ENCODE data around the gene ZNF384. TPM values are rescaled to one million over a fixed set of nuclear protein-coding genes. Genes with fewer than 3 reads are reported as not detected.

ZNF384 gene
- total and polyA plus RNA-seq, 8 donors, result 39.3 to 97.9 (median 89.2) TPM

DNA sequence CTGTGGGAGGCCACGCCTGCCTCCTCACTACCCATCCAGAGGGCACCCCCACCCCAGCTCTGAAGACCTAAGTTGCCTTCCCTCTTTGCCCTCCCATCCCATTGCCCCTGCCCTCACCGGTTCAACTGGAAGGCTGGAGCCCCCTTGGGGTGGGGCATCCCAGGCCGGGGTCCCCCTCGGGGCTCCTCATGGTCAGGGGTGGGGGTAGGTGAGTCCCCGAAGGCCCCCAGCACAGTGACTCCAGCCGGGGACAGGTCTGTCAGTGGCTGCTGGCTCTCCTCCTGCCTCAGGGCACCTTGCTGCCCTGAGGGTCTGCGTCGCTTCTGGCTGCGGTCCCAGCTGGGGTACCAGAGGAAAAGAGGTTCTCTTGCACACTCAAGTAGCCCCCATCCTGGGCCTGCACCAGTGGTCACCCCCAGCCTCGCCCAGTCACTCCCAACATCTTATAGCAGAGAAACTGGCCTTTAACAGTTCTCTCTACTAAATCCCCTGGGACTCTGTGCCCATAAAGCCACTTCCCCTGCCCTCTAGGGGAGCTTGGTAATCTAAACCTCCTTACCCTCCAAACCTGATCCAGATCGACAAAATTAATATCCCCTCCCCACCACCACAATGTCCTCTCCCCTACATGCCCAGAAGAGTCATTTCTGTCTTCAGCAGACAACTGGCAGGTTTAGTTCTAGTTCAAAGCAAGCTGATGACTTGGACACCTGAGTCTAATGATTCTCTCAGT lies 6.3 kb upstream of the ZNF384 start:
- peaks cover 22 to 66% of the 10 kb centered on the region in 2 donors for H3K27me3 ChIP-seq
- H3K4me1 ChIP-seq, result peaks cover 3 to 18% of the 10 kb centered on the region in 2 donors
- H3K9me3 ChIP-seq, result no peaks in the 10 kb centered on the region
- intact Hi-C loops (cut with DNase I), result loop anchor here in 1 of 2 donors (10.0 kb wide), 1 partner anchor 81 kb away; no protein-coding TSS in a partner anchor
- no peak for TF ChIP-seq CTCF (IDR thresholded peaks at IDR 0.05)
- no peak overlapping the region for H3K27ac ChIP-seq
- no peak overlapping the region for H3K4me3 ChIP-seq
- no peak for ATAC-seq
- no peaks in the 10 kb centered on the region for H3K36me3 ChIP-seq
- DNase-seq, result no peak

DNA sequence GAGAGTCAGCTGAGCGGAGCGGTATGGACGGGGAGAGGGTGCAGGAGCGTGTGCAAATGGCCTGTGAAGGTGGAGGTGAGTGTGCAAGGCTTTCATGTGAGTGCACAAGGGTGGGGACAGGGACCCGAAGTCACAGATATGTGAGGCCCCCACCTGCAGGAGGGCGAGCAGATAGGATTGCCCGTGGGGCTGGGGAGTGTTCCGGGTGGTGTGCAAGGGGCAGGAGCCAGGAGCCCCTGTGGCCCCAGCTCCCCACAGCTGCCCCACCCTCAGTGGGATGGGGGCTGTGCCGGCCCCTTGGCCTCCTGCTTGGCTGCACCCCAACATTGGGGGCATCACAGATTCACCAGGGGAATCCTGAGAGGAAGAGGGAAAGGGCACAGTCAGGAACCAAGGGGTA lies 5.5 kb upstream of the ZNF384 start:
- ATAC-seq (no peak), DNase-seq (no peak)
- no peaks in the 10 kb centered on the region for H3K36me3 ChIP-seq
- H3K4me3 ChIP-seq, result no peak overlapping the region
- H3K9me3 ChIP-seq, result no peaks in the 10 kb centered on the region
- intact Hi-C loops (cut with DNase I), result loop anchor here in 1 of 2 donors (10.0 kb wide), 1 partner anchor 80 kb away; no protein-coding TSS in a partner anchor
- H3K4me1 ChIP-seq, result peaks cover 0 to 17% of the 10 kb centered on the region in 2 donors
- no peak for TF ChIP-seq CTCF (IDR thresholded peaks at IDR 0.05)
- H3K27me3 ChIP-seq, result peaks cover 15 to 58% of the 10 kb centered on the region in 2 donors
- no peak overlapping the region for H3K27ac ChIP-seq

GRCh38 chr12:6693832-6694355 lies 4.7 kb upstream of the ZNF384 start:
- TF ChIP-seq CTCF (IDR thresholded peaks at IDR 0.05), result no peak
- Histone ChIP-seq H3K27me3 (peaks cover 6 to 50% of the 10 kb centered on the region in 2 donors), H3K27ac (no peak overlapping the region), H3K4me1 (peaks cover 0 to 15% of the 10 kb centered on the region in 2 donors), H3K4me3 (no peak overlapping the region), H3K9me3 (no peaks in the 10 kb centered on the region), H3K36me3 (no peaks in the 10 kb centered on the region)
- DNase-seq (no peak), ATAC-seq (no peak)
- intact Hi-C loops (cut with DNase I), result loop anchor here in 1 of 2 donors (10.0 kb wide), 1 partner anchor 79 kb away; no protein-coding TSS in a partner anchor

DNA sequence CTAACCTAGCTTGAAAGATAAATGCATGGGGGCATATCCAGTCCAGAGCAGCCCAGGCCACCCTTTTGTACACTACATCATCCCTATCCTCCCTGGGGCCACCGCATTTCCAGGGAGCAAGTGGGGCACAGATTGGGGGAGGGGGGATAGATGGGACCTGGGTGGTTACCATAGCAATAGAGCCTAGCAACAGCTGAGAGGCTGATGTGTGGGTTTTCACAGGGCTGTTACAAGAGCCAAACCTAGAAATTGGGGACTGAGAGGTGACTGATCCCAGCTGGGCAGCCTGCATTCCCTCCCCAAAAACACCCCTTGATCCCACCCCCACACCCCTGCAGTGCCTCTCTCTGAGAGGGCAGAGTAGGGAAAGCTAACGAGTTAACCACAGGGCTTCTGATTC lies 3.7 kb upstream of the ZNF384 start:
- ATAC-seq (no peak), DNase-seq (no peak)
- Histone ChIP-seq H3K4me3 (no peak overlapping the region), H3K27me3 (peaks cover 0 to 40% of the 10 kb centered on the region in 2 donors), H3K9me3 (no peaks in the 10 kb centered on the region), H3K4me1 (peaks cover 0 to 22% of the 10 kb centered on the region in 2 donors), H3K27ac (no peak overlapping the region), H3K36me3 (no peaks in the 10 kb centered on the region)
- TF ChIP-seq CTCF (IDR thresholded peaks at IDR 0.05), result no peak
- intact Hi-C loops (cut with DNase I), result loop anchor here in 1 of 2 donors (10.0 kb wide), 1 partner anchor 78 kb away; no protein-coding TSS in a partner anchor

DNA sequence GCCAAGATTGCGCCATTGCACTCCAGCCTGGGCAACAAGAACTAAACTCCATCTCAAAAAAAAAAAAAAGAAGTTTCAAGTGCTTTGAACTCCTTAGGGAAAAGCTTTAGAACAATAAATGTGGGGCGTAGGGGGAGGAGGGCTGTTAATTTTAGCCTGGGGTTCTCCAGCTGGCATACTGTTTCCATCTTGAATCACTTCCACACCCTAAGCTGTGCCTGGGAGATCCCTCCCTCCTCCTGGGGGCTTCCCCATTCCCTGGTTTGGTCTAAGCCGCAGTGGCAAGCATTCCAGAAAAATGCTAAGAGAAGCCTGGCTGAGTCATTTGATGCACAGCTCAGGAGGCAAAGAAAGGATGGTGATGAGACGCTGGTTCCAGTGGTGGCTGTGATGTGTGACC lies 2.3 kb upstream of the ZNF384 start:
- intact Hi-C loops (cut with DNase I), result loop anchor here in 1 of 2 donors (10.0 kb wide), 1 partner anchor 77 kb away; no protein-coding TSS in a partner anchor
- no peak for TF ChIP-seq CTCF (IDR thresholded peaks at IDR 0.05)
- Histone ChIP-seq H3K4me3 (no peak overlapping the region), H3K27me3 (peaks cover 0 to 26% of the 10 kb centered on the region in 2 donors), H3K27ac (peak overlapping the region in 1 of 2 donors; percentile 13), H3K36me3 (no peaks in the 10 kb centered on the region), H3K4me1 (peaks cover 10 to 37% of the 10 kb centered on the region in 2 donors), H3K9me3 (no peaks in the 10 kb centered on the region)
- DNase-seq, result peak in 1 of 4 donors; percentile 60
- peak; percentile 6 for ATAC-seq
